ENCODE measurements around the gene POLR1H. TPM values are rescaled to one million over a fixed set of nuclear protein-coding genes. Genes with fewer than 3 reads are reported as not detected.
A peak's percentile ranks its signal among the peaks of the same experiment; 100 is the strongest.
"Not testable (repeated sequence)": the region's sequence is repeated elsewhere in the genome, so short reads cannot be mapped to it uniquely, and the experiment has no call there.

The POLR1H gene
- polyA plus RNA-seq (2013, experiment 1 of 2; ENCODE audit: insufficient read length), result 18.1 TPM
- 14.2 TPM for polyA plus RNA-seq (2013, experiment 2 of 2; ENCODE audit: insufficient read length)

- peak; percentile 97 for DNase-seq
Measured at GRCh38 chr6:30061092-30061857, at the start of gene POLR1H. Gene POLR1H (plus strand): TSS chr6:30061265. CDS start chr6:30061525, 260 bp downstream.

- DNase-seq, result peak; percentile 5
Measured at GRCh38 chr6:30013291-30013922, 47.7 kb upstream of the POLR1H start.

GRCh38 chr6:30019819-30020218 is 41.2 kb upstream of the POLR1H start:
- DNase-seq, result no peak

GRCh38 chr6:30020626-30021025 is 40.4 kb upstream of the POLR1H start:
- DNase-seq, result no peak

GRCh38 chr6:30022189-30022588 is 38.9 kb upstream of the POLR1H start:
- no peak for DNase-seq

- not testable (repeated sequence) for DNase-seq
Measured at GRCh38 chr6:30022712-30023111, 38.4 kb upstream of the POLR1H start.

- DNase-seq, result no peak
Measured at GRCh38 chr6:30025186-30025585, 35.9 kb upstream of the POLR1H start.

- no peak for DNase-seq
Measured at GRCh38 chr6:30029588-30029987, 31.5 kb upstream of the POLR1H start.

- no peak for DNase-seq
Measured at GRCh38 chr6:30031381-30031780, 29.7 kb upstream of the POLR1H start.

GRCh38 chr6:30033440-30033839 is 27.6 kb upstream of the POLR1H start:
- DNase-seq, result not testable (repeated sequence)

GRCh38 chr6:30035784-30036183 is 25.3 kb upstream of the POLR1H start:
- no peak for DNase-seq

- peak; percentile 13 for DNase-seq
Measured at GRCh38 chr6:30037182-30037788, 23.8 kb upstream of the POLR1H start.

- DNase-seq, result no peak
Measured at GRCh38 chr6:30041221-30041620, 19.8 kb upstream of the POLR1H start.

GRCh38 chr6:30041821-30042220 is 19.2 kb upstream of the POLR1H start:
- DNase-seq, result no peak

- no peak for DNase-seq
Measured at GRCh38 chr6:30042476-30042875, 18.6 kb upstream of the POLR1H start.

GRCh38 chr6:30042914-30043313 is 18.2 kb upstream of the POLR1H start:
- no peak for DNase-seq

GRCh38 chr6:30043744-30044143 is 17.3 kb upstream of the POLR1H start:
- no peak for DNase-seq

GRCh38 chr6:30044630-30045029 is 16.4 kb upstream of the POLR1H start:
- peak; percentile 78 for DNase-seq

- no peak for DNase-seq
Measured at GRCh38 chr6:30047220-30047619, 13.8 kb upstream of the POLR1H start.

GRCh38 chr6:30053682-30054081 is 7.4 kb upstream of the POLR1H start:
- no peak for DNase-seq

GRCh38 chr6:30055513-30055912 is 5.6 kb upstream of the POLR1H start:
- DNase-seq, result no peak

GRCh38 chr6:30060606-30061091 is 416 bp upstream of the POLR1H start:
- DNase-seq, result peak; percentile 37

- peak; percentile 30 for DNase-seq
Measured at GRCh38 chr6:30061858-30062458, 893 bp downstream of the POLR1H start.
